Endothelial cell of umbilical vein (primary cell): ENCODE results near the gene PKDCC.

Experiments
- EZH2 ChIP-seq: IDR thresholded peaks from 2 replicates; pipeline ENCODE4 v1.6.1; 2012; ENCODE audit warnings: borderline replicate concordance, low read depth, mild to moderate bottlenecking, moderate library complexity, low read length, inconsistent platforms; ENCODE audit not compliant: severe bottlenecking
- FOS ChIP-seq: IDR thresholded peaks from 2 replicates; pipeline ENCODE4 v1.6.1; 2011; ENCODE audit warnings: mild to moderate bottlenecking, low read length, moderate library complexity, borderline replicate concordance; ENCODE audit not compliant: insufficient read depth
- JUN ChIP-seq: IDR thresholded peaks from 2 replicates; pipeline ENCODE4 v1.6.1; 2011; ENCODE audit warnings: borderline replicate concordance, low read depth; ENCODE audit not compliant: insufficient read length, insufficient read depth
- MYC ChIP-seq: IDR thresholded peaks from one replicate; pipeline ENCODE4 v1.6.1; 2011; ENCODE audit warnings: mild to moderate bottlenecking, low read depth, low read length
- POLR2A ChIP-seq: IDR thresholded peaks from 2 replicates; pipeline ENCODE4 v1.6.1; 2012; ENCODE audit warnings: low read depth, mild to moderate bottlenecking, control low read depth, low read length
- POLR2AphosphoS5 ChIP-seq: IDR thresholded peaks from 2 replicates; pipeline ENCODE4 v1.6.1; 2012; ENCODE audit warnings: low read depth, mild to moderate bottlenecking, control low read depth, low read length, moderate library complexity; ENCODE audit not compliant: insufficient read depth
- TF ChIP-seq, protein P1 (sequence below), 2 donors: IDR thresholded peaks; 1 replicate in 1 of 2; 2 replicates in 1 of 2; pipeline ENCODE4 v1.5.1; 2011; ENCODE audit warnings: low read length in 2 of 2, mild to moderate bottlenecking in 2 of 2, moderate library complexity in 2 of 2, control low read depth in 1 of 2, inconsistent platforms in 1 of 2, low read depth in 1 of 2; ENCODE audit not compliant: insufficient read depth in 1 of 2; ENCODE audit errors: extremely low read depth in 1 of 2
- TF ChIP-seq, protein P2 (sequence below): IDR thresholded peaks from 2 replicates; pipeline ENCODE4 v1.6.1; 2011; ENCODE audit not compliant: insufficient read depth, insufficient read length

DNA sequence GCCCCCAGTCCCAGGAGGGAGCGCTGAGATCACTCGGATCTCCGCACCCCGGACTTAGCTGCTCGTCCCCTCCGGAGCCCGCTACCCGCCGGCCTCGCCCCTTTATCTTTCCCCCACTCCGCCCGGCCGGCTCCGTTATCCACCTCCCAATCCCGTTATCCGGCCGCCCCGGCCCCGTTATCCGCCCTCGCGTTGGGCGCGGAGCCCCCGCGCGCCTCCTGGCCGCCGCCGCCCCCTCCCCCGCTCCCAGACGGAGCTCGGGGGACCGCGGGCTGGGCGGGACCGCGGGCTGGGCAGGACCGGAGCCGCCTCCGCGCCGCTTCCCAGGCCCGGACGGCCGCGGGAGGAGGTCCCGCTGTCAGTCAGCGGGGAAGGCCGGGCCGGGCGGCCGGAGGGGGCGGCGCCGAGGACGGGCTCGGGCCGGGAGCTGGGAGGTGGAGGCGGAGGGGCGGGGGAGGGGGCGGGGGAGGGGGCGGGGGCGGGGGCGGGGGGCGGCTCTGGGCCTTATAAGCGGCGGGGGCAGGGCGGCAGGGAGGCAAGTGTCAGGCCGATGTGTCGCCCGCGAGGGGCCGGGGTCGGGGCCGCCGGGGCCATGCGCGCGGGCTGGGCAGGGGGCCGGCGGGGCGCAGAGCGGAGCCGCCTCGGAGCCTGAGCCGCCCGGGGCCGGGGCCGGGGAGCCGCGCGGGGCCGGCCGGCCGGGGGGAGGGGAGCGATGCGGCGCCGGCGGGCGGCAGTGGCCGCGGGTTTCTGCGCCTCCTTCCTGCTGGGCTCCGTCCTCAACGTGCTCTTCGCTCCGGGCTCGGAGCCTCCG, at the start of gene PKDCC:
- TF ChIP-seq, protein P1, sequence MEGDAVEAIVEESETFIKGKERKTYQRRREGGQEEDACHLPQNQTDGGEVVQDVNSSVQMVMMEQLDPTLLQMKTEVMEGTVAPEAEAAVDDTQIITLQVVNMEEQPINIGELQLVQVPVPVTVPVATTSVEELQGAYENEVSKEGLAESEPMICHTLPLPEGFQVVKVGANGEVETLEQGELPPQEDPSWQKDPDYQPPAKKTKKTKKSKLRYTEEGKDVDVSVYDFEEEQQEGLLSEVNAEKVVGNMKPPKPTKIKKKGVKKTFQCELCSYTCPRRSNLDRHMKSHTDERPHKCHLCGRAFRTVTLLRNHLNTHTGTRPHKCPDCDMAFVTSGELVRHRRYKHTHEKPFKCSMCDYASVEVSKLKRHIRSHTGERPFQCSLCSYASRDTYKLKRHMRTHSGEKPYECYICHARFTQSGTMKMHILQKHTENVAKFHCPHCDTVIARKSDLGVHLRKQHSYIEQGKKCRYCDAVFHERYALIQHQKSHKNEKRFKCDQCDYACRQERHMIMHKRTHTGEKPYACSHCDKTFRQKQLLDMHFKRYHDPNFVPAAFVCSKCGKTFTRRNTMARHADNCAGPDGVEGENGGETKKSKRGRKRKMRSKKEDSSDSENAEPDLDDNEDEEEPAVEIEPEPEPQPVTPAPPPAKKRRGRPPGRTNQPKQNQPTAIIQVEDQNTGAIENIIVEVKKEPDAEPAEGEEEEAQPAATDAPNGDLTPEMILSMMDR (IDR thresholded peaks at IDR 0.05; ENCODE audit: extremely low read depth in 1 of 2, insufficient read depth in 1 of 2, low read depth in 1 of 2, low read length in 2 of 2) = no peak
- no peak for TF ChIP-seq POLR2A
- TF ChIP-seq POLR2AphosphoS5 = no peak
- TF ChIP-seq EZH2 = no peak
- TF ChIP-seq, protein P2, sequence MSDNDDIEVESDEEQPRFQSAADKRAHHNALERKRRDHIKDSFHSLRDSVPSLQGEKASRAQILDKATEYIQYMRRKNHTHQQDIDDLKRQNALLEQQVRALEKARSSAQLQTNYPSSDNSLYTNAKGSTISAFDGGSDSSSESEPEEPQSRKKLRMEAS = no peak
- TF ChIP-seq MYC = no peak
- TF ChIP-seq FOS = no peak
- no peak for TF ChIP-seq JUN
